RWPE2 (cell line): ENCODE results near the gene GRM5.

ENCODE experiments used
- ATAC-seq: fragments of 200-7000 bp; cut with Tn5 transposase; 3 replicates; pipeline ENCODE4 v1.9.1; 2021; ENCODE audit warnings: low read depth
- DNase-seq: peaks from one replicate; pipeline ENCODE4 v3.0.0-alpha.2; 2020; ENCODE audit warnings: low spot score
- H3K27ac ChIP-seq: fragments of 450-650 bp; 2 replicates; pipeline ENCODE4 v1.5.1; 2017; ENCODE audit warnings: mild to moderate bottlenecking; ENCODE audit not compliant: poor library complexity, severe bottlenecking
- H3K27me3 ChIP-seq: fragments of 250-450 bp; sonication (Bioruptor Pico); 2 replicates; pipeline ENCODE4 v1.5.1; 2021; ENCODE audit warnings: mild to moderate bottlenecking, moderate library complexity; ENCODE audit not compliant: insufficient read depth, poor library complexity, severe bottlenecking
- H3K36me3 ChIP-seq: fragments of 250-450 bp; sonication (Bioruptor Pico); 2 replicates; pipeline ENCODE4 v1.5.1; 2020; ENCODE audit warnings: low read depth, mild to moderate bottlenecking, moderate library complexity
- H3K4me1 ChIP-seq: fragments of 250-450 bp; sonication (Bioruptor Pico); 2 replicates; pipeline ENCODE4 v1.5.1; 2021; ENCODE audit warnings: mild to moderate bottlenecking, moderate library complexity; ENCODE audit not compliant: insufficient read depth, poor library complexity, severe bottlenecking
- H3K4me3 ChIP-seq: fragments of 250-450 bp; sonication (Bioruptor Pico); 2 replicates; pipeline ENCODE4 v1.5.1; 2021; ENCODE audit warnings: mild to moderate bottlenecking, moderate library complexity; ENCODE audit not compliant: severe bottlenecking
- H3K9me3 ChIP-seq: fragments of 250-450 bp; sonication (Bioruptor Pico); 2 replicates; pipeline ENCODE4 v1.5.1; 2021; ENCODE audit warnings: mild to moderate bottlenecking, moderate library complexity; ENCODE audit not compliant: severe bottlenecking
- TF ChIP-seq, protein P1 (sequence below): fragments of 450-650 bp; IDR thresholded peaks from one replicate; pipeline ENCODE4 v1.5.1; 2017; ENCODE audit warnings: mild to moderate bottlenecking, moderate library complexity; ENCODE audit not compliant: poor library complexity, severe bottlenecking

GRM5 gene

GRCh38 chr11:88576741-88577140, 489.0 kb downstream of the GRM5 start:
- no peak for ATAC-seq
- Histone ChIP-seq H3K4me1 (no peaks in the 10 kb centered on the region), H3K9me3 (no peaks in the 10 kb centered on the region), H3K36me3 (no peaks in the 10 kb centered on the region), H3K27ac (no peak overlapping the region), H3K4me3 (no peak overlapping the region), H3K27me3 (no peaks in the 10 kb centered on the region)
- TF ChIP-seq, protein P1, sequence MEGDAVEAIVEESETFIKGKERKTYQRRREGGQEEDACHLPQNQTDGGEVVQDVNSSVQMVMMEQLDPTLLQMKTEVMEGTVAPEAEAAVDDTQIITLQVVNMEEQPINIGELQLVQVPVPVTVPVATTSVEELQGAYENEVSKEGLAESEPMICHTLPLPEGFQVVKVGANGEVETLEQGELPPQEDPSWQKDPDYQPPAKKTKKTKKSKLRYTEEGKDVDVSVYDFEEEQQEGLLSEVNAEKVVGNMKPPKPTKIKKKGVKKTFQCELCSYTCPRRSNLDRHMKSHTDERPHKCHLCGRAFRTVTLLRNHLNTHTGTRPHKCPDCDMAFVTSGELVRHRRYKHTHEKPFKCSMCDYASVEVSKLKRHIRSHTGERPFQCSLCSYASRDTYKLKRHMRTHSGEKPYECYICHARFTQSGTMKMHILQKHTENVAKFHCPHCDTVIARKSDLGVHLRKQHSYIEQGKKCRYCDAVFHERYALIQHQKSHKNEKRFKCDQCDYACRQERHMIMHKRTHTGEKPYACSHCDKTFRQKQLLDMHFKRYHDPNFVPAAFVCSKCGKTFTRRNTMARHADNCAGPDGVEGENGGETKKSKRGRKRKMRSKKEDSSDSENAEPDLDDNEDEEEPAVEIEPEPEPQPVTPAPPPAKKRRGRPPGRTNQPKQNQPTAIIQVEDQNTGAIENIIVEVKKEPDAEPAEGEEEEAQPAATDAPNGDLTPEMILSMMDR, result no peak
- DNase-seq, result no peak

DNA sequence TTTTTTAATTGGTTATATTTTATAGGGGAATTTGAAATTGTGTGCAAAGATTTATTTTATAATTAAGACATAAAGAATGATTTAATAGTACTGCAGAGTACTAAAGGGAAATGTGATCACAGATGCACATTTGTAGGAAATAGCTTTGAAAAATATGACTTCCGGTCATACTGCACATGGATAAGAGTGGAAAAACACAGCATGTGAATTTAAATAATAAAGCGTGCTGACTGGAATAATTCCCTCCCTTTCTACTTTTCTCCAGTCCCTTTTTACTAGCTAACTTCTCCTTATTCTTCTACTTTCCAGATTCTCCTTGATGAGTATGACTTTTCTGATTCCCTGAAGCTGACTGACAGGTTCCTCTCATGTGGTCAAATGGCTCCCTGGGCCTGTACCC, 489.9 kb downstream of the GRM5 start:
- Histone ChIP-seq H3K27ac (no peak overlapping the region), H3K36me3 (no peaks in the 10 kb centered on the region), H3K4me1 (no peaks in the 10 kb centered on the region), H3K27me3 (no peaks in the 10 kb centered on the region), H3K4me3 (no peak overlapping the region), H3K9me3 (no peaks in the 10 kb centered on the region)
- ATAC-seq (no peak), DNase-seq (no peak)
- TF ChIP-seq, protein P1, result no peak

- Histone ChIP-seq H3K27ac (no peak overlapping the region), H3K27me3 (no peaks in the 10 kb centered on the region), H3K4me3 (no peak overlapping the region), H3K9me3 (no peaks in the 10 kb centered on the region), H3K36me3 (no peaks in the 10 kb centered on the region), H3K4me1 (no peaks in the 10 kb centered on the region)
- 0 out of 3 replicates have a peak, but pooled peaks have one; percentile 23 for ATAC-seq
- TF ChIP-seq, protein P1, result no peak
- no peak for DNase-seq
These were observed 496.4 kb downstream of the GRM5 start for GRCh38 chr11:88569342-88569741.

DNA sequence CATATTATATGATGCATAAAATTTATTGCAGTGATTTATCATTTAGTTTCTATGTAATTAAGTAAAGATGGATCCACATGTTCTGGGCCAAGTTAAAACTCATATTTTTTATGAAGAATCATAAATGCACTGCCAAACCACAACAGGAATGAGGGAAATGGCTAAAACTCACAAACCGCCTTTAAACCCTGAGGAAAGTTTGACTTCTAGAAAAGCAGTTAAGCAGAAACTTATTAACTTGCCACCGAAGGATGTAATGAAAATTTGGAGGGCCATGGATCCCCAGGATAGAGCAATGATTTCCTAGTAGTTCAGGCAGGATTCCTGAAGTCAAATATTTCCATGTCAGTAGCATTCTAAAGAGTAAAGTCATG, 510.0 kb downstream of the GRM5 start:
- no peaks in the 10 kb centered on the region for H3K27me3 ChIP-seq
- DNase-seq, result no peak
- no peaks in the 10 kb centered on the region for H3K9me3 ChIP-seq
- peaks cover 18% of the 10 kb centered on the region for H3K4me1 ChIP-seq
- ATAC-seq, result no peak
- H3K36me3 ChIP-seq, result no peaks in the 10 kb centered on the region
- no peak overlapping the region for H3K4me3 ChIP-seq
- H3K27ac ChIP-seq, result peak overlapping the region; percentile 91
- TF ChIP-seq, protein P1, result no peak

DNA sequence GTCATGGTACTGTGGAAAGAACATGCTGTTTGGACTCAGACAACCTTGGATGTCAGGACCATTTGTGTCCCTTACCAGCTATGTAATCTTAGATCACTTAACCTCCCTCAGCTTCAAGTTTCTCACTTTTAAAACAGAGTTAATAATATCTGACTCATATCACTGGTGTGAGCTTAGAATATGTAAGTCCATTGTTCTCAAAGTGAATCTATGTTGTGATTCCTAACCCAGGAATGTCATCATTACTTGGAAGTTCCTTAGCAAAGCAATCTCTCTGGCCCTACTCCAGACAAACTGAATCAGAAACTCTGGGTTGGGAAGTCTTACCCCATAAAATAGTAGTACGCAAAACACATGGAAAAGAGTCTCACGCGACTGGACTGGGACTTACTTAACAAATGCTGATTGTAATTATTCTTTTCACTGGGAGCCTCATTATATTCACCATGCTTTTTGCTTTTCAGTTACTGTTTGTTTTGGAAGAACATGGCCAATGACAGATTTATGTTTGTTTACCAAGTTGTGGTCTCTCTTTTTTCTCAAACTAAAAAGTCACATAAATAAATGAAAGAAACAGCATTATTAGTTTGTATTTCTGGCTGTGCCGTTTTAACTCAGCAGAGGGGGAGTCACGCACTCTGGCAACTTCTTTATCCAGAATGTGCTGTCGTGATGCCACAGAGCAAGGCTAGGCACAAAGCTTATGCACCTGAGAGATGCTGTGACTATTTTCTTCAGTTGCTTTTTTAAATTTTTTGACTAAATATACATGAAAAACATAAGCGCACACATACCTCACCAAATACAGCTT, 510.6 kb downstream of the GRM5 start:
- H3K4me3 ChIP-seq, result no peak overlapping the region
- H3K4me1 ChIP-seq, result peaks cover 18% of the 10 kb centered on the region
- H3K27me3 ChIP-seq, result no peaks in the 10 kb centered on the region
- H3K36me3 ChIP-seq, result no peaks in the 10 kb centered on the region
- H3K27ac ChIP-seq, result peak overlapping the region; percentile 91
- ATAC-seq, result peak; percentile 95
- no peak for DNase-seq
- H3K9me3 ChIP-seq, result no peaks in the 10 kb centered on the region
- TF ChIP-seq, protein P1, result no peak
